HUES6 (cell line): Measurements from ENCODE around the gene GOLGA6D.
"Not testable (repeated sequence)": the region's sequence is repeated elsewhere in the genome, so short reads cannot be mapped to it uniquely, and the experiment has no call there.

Experiments
- H3K27ac ChIP-seq: 2 replicates; pipeline ENCODE4 v1.7.0; 2013; ENCODE audit warnings: low read depth, mild to moderate bottlenecking, low read length, inconsistent platforms
- H3K27me3 ChIP-seq: 2 replicates; pipeline ENCODE4 v1.6.1; 2013; ENCODE audit warnings: low read length; ENCODE audit not compliant: control insufficient read depth, insufficient read depth
- H3K36me3 ChIP-seq: 2 replicates; pipeline ENCODE4 v1.6.1; 2013; ENCODE audit warnings: low read length; ENCODE audit not compliant: control insufficient read depth, insufficient read depth
- H3K4me1 ChIP-seq: 2 replicates; pipeline ENCODE4 v1.6.1; 2013; ENCODE audit warnings: low read length; ENCODE audit not compliant: control insufficient read depth, insufficient read depth
- H3K4me3 ChIP-seq: 2 replicates; pipeline ENCODE4 v1.5.1; 2013; ENCODE audit warnings: low read depth, low read length
- H3K9ac ChIP-seq: one replicate; pipeline ENCODE4 v1.6.1; 2013; ENCODE audit warnings: mild to moderate bottlenecking, low read length
- H3K9me3 ChIP-seq: 2 replicates; pipeline ENCODE4 v1.6.1; 2013; ENCODE audit warnings: low read depth, low read length; ENCODE audit not compliant: control insufficient read depth, insufficient read depth

The GOLGA6D gene

GRCh38 chr15:75319231-75319897, 36.7 kb downstream of the GOLGA6D start:
- not testable (repeated sequence) for H3K27ac ChIP-seq, H3K36me3 ChIP-seq, H3K27me3 ChIP-seq, H3K9ac ChIP-seq, H3K4me3 ChIP-seq, H3K4me1 ChIP-seq, H3K9me3 ChIP-seq

GRCh38 chr15:75321711-75322110, 39.1 kb downstream of the GOLGA6D start:
- H3K4me1 ChIP-seq = no peaks in the 10 kb centered on the region
- no peaks in the 10 kb centered on the region for H3K36me3 ChIP-seq
- no peak overlapping the region for H3K27ac ChIP-seq
- H3K9me3 ChIP-seq = no peaks in the 10 kb centered on the region
- H3K4me3 ChIP-seq = no peak overlapping the region
- H3K27me3 ChIP-seq = no peaks in the 10 kb centered on the region; the same call in 1 of the 2 replicates
- no peak overlapping the region for H3K9ac ChIP-seq

DNA sequence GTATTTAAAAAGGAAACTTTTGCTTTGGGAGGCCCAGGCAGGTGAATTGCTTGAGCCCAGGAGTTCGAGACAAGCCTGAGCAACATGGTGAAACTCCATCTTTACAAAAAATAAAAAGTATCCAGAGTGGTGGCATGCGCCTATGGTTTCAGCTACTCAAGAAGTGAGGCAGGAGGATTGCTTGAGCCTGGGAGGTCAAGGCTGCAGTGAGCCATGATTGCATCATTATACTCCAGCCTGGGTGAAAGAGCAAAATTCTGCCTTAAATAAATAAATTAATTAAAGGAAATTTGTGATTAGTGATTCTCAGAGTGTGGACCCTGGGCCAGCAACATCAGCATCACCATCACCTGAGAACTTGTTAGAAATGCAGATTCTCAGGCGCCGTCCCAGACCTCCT, 43.3 kb downstream of the GOLGA6D start:
- H3K36me3 ChIP-seq = no peaks in the 10 kb centered on the region
- no peaks in the 10 kb centered on the region for H3K4me1 ChIP-seq
- H3K27me3 ChIP-seq = no peaks in the 10 kb centered on the region; the same call in 1 of the 2 replicates
- H3K9ac ChIP-seq = no peak overlapping the region
- H3K4me3 ChIP-seq = no peak overlapping the region
- no peak overlapping the region for H3K27ac ChIP-seq
- no peaks in the 10 kb centered on the region for H3K9me3 ChIP-seq

- no peak overlapping the region for H3K9ac ChIP-seq
- no peak overlapping the region for H3K4me3 ChIP-seq
- no peaks in the 10 kb centered on the region for H3K9me3 ChIP-seq
- H3K4me1 ChIP-seq = no peaks in the 10 kb centered on the region
- H3K27ac ChIP-seq = no peak overlapping the region
- H3K36me3 ChIP-seq = no peaks in the 10 kb centered on the region
- H3K27me3 ChIP-seq = no peaks in the 10 kb centered on the region
Measured at GRCh38 chr15:75327005-75327404, 44.4 kb downstream of the GOLGA6D start.

DNA sequence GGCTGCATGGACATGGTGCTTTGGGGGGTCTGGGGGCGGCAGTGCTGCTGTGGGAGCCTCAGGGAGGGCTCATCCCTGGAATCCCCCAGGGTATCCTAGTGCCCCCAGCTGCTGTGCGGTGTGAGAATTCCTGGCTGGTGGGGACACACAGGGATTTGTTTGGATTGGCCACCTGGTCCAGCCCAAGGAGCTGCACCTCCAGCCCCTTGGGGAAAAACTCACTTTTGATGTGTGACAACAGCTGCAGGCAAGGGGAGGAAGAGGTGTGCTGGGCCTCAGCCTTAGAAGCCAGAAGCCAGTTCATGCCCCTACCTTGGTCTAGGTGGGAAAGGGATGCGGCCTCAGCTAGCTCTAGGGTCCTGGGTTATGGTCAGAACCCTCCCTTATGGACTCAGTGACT, 44.9 kb downstream of the GOLGA6D start:
- Histone ChIP-seq H3K9me3 (no peaks in the 10 kb centered on the region), H3K4me3 (no peak overlapping the region), H3K9ac (no peak overlapping the region), H3K27me3 (no peaks in the 10 kb centered on the region), H3K27ac (no peak overlapping the region), H3K36me3 (no peaks in the 10 kb centered on the region), H3K4me1 (no peaks in the 10 kb centered on the region)

GRCh38 chr15:75328493-75329314, 46.1 kb downstream of the GOLGA6D start:
- Histone ChIP-seq H3K4me1 (no peaks in the 10 kb centered on the region), H3K27ac (no peak overlapping the region), H3K9me3 (no peaks in the 10 kb centered on the region), H3K9ac (no peak overlapping the region), H3K36me3 (no peaks in the 10 kb centered on the region), H3K4me3 (no peak overlapping the region), H3K27me3 (no peaks in the 10 kb centered on the region)

DNA sequence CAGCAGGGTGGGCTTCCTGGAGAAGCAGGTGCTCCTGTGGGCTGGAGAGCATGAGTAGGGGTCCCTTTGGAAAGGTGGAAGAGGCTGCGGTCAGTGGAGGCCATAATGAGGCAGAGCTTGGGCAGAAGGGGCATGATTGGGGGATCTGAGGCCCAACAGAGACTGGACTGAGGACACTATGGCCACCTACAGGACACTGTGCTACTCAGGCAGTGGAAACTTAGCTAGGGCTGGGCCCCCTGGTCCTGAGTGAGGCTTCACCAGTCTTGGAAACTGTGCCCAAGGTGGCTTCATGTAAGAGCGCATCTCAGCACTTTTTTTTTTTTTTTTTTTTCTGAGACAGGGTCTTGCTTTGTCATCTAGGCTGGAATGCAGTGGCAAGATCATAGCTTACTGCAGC, 46.9 kb downstream of the GOLGA6D start:
- no peak overlapping the region for H3K9ac ChIP-seq

DNA sequence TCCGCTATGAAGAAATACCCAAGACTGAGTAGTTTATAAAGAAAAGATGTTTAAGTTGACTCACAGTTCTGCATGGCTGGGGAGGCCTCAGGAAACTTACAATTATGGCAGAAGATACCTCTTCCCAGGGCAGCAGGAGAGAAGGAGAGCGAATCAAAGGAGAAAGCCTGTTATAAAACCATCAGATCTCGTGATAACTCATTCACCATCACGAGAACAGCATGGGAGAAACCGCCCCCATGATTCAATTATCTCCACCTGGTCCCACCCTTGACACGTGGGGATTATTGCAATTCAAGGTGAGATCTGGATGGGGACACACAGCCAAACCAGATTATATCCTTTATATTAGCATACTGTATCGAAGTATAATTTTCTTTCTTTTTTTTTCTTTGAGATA, 49.5 kb downstream of the GOLGA6D start:
- H3K27me3 ChIP-seq, H3K9ac ChIP-seq, H3K4me3 ChIP-seq, H3K4me1 ChIP-seq, H3K27ac ChIP-seq, H3K9me3 ChIP-seq, H3K36me3 ChIP-seq: not testable (repeated sequence)

More for the DNA sequence above, 46.9 kb downstream of the GOLGA6D start:
- H3K27me3 ChIP-seq = no peaks in the 10 kb centered on the region
- H3K9me3 ChIP-seq = no peaks in the 10 kb centered on the region
- H3K27ac ChIP-seq = no peak overlapping the region
- H3K36me3 ChIP-seq = no peaks in the 10 kb centered on the region
- no peaks in the 10 kb centered on the region for H3K4me1 ChIP-seq
- no peak overlapping the region for H3K4me3 ChIP-seq

DNA sequence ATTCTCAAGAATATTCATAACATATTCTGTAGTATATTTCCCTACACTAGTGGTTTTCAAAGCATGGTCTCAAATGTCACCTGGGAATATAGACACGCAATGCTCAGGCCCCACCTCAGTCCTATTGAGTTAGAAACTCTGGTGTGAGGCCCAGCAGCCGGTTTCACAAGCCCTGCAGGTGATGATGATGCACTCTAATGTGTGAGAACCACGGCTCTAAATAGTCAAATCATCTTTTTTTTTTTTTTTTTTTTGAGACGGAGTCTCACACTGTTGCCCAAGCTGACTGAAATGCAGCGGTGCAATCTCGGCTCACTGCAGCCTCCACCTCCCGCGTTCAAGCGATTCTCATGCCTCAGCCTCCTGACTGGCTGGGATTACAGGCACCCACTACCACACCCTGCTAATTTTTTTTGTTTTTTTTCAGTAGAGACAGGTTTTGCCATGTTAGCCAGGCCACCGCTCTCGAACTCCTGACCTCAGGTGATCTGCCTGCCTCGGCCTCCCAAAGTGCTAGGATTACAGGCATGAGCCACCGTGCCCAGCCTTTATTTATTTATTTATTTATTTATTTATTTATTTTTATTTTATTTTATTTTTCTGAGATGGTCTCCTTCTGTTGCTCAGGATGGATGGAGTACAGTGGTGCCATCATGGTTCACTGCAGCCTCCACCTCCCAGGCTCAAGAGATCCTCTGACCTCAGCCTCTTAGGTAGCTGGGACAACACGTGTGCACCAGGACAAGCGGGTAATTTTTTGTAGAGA, 51.2 kb downstream of the GOLGA6D start:
- H3K27ac ChIP-seq, H3K4me1 ChIP-seq, H3K27me3 ChIP-seq, H3K4me3 ChIP-seq, H3K9ac ChIP-seq, H3K36me3 ChIP-seq, H3K9me3 ChIP-seq: not testable (repeated sequence)

DNA sequence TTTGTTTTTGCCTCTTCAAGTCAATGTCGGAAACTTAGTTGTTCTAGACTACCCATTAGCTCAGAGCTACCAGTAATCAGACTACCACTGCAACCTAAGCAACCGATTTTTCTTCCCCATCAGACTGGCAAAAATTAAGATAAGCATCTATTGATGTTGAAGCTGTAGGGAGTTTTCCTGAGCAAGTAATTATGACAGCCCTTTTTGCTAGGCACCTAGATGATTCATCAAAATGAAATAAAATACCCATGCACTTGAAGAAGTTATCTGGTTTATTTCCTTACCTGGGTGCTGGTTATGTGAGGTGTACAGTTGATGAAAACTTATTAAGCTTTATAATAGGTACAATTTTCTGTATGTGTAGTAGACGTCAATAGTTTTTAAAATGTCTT, 52.7 kb downstream of the GOLGA6D start:
- Histone ChIP-seq H3K4me1 (no peaks in the 10 kb centered on the region), H3K27ac (no peak overlapping the region), H3K4me3 (peak overlapping the region; percentile 95), H3K9me3 (no peaks in the 10 kb centered on the region), H3K27me3 (no peaks in the 10 kb centered on the region), H3K9ac (peak overlapping the region; percentile 88), H3K36me3 (peaks cover 19% of the 10 kb centered on the region)
